EL (cell line): ENCODE data around the gene TERC.
A peak's percentile ranks its signal among the peaks of the same experiment; 100 is the strongest.

ENCODE experiments used
- DNase-seq: peaks from one replicate; pipeline ENCODE4 v3.0.0-alpha.2; 2016

TERC gene

DNA sequence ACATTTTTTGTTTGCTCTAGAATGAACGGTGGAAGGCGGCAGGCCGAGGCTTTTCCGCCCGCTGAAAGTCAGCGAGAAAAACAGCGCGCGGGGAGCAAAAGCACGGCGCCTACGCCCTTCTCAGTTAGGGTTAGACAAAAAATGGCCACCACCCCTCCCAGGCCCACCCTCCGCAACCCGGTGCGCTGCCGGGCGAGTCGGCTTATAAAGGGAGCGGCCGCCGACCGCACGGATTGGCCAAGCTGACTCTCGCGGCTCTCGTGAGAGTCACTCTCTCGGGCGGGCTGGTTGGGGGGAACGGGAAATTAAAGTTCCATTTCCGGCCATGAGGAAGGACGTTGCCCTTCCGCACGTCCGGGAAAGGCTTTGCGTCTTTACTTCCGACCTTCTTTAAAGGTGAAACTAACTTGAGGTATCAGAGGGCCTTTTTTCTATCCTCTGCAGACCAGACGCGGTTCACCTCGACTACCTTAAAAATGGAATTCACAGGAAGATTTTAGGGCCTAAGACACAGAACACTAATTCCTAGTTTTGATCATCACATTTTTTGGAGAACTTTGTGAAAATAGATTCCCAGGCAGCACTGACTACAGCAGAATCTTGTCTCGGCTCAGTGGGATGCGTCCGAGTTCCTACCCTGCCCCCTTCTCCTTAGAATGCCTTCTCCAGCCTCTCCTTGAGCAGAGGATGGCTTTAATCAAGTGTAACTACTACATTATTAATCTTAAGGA is at the start of gene TERC:
Gene TERC, minus strand, starts transcription at position 179 of the 731 bp plus-strand sequence.
- DNase-seq: peak; percentile 94

- DNase-seq: peak; percentile 8
These were observed 49.1 kb upstream of the TERC start for GRCh38 chr3:169813757-169814517.

DNA sequence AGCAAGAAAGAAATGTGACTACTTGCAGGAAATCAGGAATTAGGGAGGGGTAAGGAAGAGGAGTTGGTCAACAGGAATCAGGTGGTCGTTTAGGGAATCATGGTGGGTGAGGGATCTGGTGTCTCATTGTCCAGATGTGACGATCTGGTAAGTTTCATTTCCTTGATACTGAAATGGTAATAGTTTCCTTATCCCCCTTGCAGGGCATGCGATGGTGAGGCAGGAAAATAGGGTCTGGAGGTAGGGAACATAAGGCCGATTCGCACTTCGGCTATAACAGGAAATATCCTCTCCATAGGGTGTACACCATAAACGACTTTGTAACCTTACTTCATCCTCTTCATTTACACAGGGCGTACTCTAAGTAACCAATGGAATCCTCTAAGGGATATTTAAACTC is 48.4 kb upstream of the TERC start:
- DNase-seq: no peak

- DNase-seq: peak; percentile 86
These were observed 47.7 kb upstream of the TERC start, which contains the start of the genes LRRC34 and LRRIQ4 for GRCh38 chr3:169812332-169813235. LRRC34 (minus strand) TSS chr3:169812904; CDS start chr3:169812548, 356 bp downstream. LRRIQ4 (plus strand) TSS chr3:169812870; CDS start chr3:169821922, 9,052 bp downstream.

DNA sequence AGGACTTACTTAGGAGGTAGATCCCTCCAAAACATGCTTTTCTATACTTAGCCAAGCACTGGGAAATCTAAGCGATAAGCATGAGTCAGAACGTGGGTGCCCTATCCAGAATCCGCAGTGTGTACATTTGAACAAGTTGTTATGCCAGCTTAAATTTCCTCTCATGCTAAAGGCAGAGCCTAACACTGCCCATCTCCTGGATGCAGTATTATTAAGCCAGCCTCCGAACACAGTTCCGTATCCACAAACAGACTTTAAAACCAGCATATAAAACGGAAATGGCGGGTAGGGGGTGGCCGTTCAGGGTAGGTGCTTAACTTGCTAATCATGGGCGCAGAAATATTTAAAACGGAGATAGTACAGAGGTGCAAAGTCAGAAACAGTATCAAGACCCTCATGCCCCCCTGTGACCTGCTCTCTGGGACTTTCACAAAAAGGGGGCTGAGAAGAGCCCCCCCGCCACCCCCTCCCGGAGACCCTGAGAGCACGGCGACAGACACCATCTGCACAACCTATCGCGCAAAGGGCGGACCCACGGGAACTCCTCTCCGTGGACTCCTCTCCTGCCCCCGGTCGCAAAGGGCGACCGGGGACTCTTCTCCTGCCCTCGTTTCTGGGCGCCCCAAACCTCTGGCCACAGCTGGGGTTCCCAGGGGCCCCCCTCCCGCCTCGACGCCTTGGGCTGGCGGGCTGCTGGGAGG is 46.9 kb upstream of the TERC start:
- DNase-seq: peak; percentile 77

DNA sequence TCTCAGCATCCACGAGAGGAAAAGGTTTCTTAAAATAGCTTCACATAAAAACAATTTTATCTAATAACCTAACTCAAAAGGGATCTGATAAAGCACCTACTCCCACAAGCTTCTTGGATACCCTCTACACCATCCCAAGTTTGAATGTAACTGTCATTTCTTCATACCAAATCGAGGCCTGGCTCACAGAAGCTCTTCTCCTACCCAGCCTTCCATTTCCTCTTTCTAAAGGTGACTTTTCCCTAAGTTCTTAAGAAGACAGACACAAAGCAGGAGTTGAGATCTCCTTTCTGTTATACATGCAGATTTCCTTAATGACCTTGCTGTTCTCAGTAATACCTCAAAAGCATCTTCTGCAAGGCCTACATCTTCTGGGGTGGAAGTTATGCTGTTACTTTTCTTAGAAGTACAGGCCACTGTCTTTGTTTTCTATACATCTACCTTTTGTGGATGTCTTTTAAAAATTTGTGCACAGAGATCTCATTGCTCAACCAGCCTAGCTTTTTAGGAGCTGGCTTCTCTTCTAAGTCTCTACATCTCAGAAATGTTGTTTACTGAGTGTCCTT is 44.5 kb upstream of the TERC start:
- DNase-seq: no peak

DNA sequence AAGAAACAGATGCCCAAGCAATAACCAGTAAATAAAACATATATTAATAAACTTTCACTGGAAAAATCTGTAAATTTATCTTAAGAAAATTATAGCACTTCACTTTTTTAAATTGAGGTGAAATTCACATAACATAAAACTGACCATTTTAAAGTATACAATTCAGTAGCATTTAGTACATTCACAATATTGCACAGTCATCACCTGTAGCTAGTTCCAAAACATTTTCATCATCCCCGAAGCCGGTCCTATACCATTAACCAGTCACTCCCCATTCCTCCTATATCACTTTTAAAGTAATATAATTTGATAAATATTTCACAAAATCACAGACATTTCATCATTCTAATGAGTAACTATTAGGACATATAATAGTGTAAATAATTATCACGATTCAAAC is 39.8 kb upstream of the TERC start:
- DNase-seq: no peak

GRCh38 chr3:169792359-169792758 is 27.5 kb upstream of the TERC start:
- DNase-seq: no peak

GRCh38 chr3:169790687-169791429 is 26.0 kb upstream of the TERC start:
- DNase-seq: peak; percentile 18

- no peak for DNase-seq
These were observed 25.4 kb upstream of the TERC start for GRCh38 chr3:169790219-169790618.

DNA sequence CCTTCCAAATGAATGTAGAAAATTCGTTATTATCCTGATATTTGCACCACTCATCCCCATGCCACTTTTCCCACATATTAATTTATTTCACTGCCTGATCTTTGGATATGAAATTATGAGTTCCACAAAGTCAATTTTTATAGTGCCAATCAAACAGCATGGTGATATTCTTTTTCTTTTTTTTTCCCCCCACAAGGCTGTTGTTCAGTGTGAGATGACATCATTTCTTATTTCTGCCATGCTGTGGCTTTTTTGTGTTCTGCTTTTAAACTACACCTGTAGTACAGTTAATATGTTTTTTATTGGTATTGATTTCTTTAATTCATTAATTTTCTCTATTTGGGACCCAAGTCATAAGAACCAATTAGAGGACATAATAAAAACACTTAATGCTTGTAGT is 22.9 kb upstream of the TERC start:
- DNase-seq: no peak

DNA sequence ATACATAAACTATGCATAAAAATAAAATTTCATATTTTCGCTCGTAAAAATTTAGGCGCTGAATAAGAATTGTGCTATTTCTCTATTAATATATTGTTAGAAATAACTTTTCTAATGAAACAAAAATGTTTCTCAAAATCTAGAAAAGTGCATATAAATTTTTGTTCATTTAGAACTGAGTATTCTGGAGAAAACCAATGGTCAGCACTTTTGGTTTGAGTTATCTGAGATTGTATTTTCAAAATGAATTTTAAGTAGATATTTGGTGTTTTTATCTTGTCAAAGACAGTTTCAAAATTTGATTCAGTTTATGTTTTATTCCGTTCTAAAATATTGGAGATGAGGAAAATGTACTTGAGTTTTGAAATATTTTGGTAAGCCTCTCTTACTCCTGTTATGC is 22.3 kb upstream of the TERC start:
- no peak for DNase-seq

DNA sequence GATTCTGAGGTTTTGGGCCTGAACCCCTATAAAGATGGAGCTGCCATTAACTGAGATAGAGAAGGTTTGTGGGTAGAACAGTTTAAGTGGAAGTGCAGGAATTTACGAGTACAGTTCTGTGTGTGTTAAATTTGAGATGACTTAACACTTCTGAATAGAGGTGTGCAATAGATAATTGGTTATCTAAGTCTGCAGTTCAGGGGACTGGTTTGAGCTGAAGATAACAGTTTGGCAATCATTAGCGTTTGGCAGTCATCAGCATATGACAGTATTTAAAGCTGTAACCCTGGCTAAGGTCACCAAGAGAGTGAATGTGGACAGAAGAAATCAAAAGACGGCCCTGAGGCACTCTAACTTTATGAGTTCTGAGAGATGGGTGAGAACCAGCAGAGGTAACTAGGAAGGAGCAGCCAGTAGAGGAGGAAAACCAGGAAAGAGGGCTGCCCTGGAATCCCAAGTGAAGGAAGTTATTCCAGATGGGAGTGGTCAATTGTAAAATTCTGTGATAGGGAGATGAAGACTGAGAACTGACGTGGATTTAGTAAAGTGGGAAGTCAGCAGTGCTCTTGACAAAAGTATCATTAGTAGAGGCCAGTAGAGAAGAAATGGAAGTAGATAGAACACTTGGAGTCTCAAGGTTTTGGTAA is 16.5 kb upstream of the TERC start:
- no peak for DNase-seq

DNA sequence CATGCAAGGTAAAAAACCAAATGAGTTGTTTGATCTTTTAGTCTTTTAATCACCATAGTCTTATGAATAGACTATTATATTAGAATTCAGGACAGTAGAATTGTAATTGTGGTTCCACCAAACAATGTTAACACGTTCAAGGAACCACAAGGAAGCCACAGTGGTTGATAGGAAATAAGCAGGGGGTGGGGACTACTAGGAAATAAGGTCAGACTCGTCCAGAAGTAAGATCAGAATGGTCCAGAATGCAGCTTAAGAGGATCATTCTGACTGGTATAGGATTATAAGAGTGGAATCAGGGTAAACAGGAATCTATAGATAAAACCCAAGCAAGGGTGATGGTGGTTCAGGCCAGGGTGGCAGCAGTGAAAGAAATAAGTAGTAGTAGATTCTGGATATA is 15.9 kb upstream of the TERC start:
- no peak for DNase-seq

DNA sequence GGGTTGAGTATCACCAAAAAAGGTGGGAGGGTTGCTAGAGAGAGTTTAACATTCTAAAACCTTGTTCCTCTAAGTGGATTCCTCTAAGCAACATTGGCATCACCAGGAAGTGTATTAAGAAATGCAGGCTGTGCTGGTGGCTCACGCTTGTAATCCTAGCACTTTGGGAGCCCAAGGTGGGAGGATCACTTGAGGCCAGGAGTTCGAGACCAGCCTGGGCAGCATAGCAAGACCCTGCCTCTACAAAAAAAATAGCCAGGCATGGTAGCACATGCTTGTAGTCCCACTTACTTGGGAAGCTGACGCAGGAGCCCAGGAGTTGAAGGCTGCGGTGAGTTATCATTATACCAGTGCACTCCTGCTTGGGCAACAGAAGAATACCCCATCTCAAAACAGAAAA is 13.0 kb upstream of the TERC start:
- no peak for DNase-seq

DNA sequence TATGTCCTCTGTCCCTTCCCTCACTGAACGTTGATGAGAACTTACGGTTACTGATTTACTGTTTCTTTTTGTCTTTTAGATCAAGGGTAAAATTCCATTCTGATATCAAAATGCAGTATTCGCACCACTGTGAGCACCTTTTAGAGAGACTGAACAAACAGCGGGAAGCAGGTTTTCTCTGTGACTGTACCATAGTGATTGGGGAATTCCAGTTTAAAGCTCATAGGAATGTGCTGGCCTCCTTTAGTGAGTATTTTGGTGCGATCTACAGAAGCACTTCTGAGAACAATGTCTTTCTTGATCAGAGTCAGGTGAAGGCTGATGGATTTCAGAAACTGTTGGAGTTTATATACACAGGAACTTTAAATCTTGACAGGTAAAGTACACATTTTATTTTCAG is 9.3 kb upstream of the TERC start:
- peak; percentile 5 for DNase-seq

DNA sequence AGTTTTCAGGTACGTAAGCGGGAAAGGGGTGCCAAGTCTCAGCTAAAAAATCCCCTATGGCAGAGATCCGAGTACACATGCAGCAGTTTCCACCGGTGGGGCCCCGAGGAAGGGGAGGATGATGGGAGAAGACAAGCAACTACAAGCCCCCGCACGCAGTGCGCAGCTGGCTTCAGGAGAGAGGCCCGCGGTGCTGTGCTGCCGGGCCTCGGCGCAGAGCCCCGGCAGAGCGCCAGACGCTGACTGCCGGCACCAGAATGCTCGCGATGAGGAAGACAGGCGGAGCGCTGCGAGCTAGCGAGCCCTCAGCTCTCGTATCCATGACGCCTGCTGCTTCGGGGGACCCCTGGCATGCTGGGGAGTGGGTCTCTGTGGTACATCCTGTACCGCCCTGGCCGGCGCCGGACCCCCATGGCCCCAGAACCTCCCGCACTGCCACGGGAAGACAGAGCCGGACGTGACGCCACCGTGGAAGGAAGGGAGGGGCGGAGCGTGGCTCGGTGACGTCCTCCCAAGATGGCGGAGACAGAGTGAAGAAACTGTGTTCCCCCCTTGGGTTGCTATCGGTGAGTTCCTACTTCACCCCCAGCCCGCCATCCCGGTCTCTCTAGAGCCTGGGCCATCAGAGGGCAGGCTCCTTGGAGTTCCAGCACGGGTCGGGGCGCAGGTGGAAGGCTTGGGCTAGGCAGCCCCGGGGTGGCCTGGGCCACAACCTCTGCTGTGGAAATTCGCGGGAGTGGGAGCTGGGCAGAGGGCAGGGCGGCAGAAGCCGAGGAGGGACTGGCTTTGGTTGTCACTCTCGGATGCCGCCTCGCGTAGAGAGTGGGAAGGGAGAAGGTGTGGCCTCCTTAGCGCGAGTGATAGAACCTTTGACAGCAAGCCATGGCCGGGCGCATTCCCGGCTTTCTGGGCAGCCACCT is 8.3 kb upstream of the TERC start, which contains the start of gene MYNN:
Gene MYNN, plus strand, starts transcription at position 500 of the 920 bp plus-strand sequence. CDS start 900 bp downstream, outside the sequence.
- DNase-seq: peak; percentile 90

- DNase-seq: peak; percentile 78
These were observed 7.5 kb upstream of the TERC start for GRCh38 chr3:169772305-169772896.
